ENCODE data around the gene TPCN2.

TPCN2 gene

GRCh38 chr11:69037074-69037473 lies 11.7 kb upstream of the TPCN2 start:
- no peak for DNase-seq (ENCODE audit: low spot score)
- FAIRE-seq = no peak

DNA sequence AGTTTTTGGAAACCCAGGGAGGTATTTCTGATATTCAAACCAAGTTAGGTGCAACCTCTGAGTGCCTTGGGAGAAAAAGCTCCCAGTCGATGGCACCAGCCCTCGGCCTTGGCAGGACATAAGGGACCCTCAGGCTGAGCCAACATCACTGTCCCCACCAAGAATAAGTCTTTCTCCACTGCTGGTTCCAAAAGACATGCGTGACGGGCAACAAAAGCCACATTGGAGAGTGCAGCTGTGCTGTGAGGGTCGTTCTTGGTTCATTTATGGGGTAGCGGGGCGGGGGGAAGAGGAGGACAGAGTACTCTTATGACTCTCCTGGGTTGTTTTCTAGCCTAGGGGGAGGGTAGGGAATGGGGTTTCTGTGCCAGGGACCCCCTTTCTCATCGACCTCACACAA lies 11.2 kb upstream of the TPCN2 start:
- FAIRE-seq (no peak), DNase-seq (ENCODE audit: low spot score) (no peak)

DNA sequence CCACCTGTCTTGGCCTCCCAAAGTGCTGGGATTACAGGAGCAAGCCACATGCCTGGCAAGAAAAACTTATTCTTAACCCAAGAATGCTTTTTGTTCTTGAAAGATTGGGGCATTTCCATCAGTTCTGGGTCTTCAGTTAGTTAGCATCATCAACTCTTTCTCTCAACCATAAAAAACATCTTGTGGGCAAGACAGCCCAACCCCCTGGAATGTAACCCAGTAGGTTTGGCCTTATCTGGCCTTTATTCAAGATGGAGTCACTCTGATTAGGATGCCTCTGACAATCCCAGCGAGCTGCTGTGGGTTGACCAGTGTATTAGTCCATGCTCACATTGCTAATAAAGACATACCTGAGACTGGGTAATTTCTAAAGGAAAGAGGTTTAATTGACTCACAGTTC lies 9.2 kb upstream of the TPCN2 start:
- FAIRE-seq (no peak), DNase-seq (ENCODE audit: low spot score) (no peak)

DNA sequence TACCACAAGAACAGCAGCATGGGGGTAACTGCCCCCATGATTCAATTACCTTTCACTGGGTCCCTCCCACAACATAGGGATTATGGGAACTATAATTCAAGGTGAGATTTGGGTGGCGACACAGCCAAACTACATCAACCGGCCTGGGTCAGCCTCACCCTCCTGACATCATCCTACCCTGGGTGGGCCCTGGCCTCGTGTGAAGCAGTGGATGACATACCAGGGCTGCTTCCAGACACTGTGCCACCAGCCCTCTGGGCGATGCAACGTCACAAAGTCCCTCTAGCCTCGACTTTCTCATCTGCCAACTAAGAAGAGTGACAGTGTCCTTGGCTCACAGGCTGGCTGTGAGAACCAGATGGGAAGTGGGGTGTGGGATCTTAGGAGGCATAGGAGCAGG lies 8.7 kb upstream of the TPCN2 start:
- DNase-seq (ENCODE audit: low spot score) (no peak), FAIRE-seq (no peak)

GRCh38 chr11:69040581-69041260 lies 8.0 kb upstream of the TPCN2 start:
- FAIRE-seq (no peak), DNase-seq (ENCODE audit: low spot score) (no peak)

GRCh38 chr11:69041516-69041915 lies 7.2 kb upstream of the TPCN2 start:
- no peak for DNase-seq (ENCODE audit: low spot score)

GRCh38 chr11:69044111-69045013 lies 4.4 kb upstream of the TPCN2 start:
- peak; percentile 40 for FAIRE-seq
- DNase-seq (ENCODE audit: low spot score) = peak; percentile 72

More at GRCh38 chr11:69041516-69041915, 7.2 kb upstream of the TPCN2 start:
- FAIRE-seq = no peak

DNA sequence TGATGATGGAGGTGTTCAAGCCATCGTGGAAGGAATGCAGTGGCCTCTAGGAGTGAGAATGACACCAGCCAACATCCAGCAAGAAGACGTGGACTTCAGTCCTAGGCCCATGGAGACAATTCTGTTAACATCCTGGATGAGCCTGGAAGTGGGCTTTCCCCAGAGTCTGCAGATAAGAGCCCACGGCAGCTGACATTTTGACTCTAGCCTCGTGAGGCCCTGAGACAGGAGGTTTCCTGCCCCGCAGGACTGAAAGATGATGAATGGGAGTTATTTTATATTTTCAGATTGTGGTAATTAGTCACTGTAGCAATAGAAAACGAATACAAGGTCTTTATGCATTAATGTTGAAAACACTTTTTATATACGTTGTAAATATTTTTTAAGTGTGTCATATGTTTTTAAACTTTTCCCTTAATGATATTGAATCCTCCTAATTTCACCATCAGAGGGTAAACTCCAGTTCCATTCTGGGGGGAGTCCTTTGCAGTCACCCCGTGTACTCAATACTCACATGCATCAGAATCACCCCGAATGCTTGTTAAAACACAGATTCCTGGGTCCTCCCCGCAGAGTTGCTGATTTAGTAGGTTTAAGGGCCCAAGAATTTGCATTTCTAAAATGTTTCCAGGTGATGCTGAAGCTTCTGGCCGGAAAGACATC lies 570 bp upstream of the TPCN2 start:
- no peak for DNase-seq (ENCODE audit: low spot score)

DNA sequence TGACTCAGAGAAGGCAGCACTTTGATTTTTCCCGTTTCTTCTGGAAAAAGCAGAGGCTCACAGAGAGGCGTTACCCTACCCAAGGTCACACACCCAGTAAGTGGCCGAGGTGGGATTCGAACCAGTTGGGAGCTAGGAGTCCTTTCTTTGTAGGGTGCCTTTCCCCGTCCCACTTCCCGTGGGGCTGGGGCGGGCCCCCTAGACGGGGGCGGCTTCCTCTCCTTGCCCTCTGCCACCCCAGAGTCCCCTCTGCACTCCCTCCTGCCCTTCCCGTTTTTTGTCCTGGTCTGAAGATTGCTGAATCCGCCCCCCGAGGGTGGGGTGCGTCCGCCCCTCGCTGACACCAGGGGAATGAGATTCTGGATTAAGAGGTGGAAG lies 747 bp downstream of the TPCN2 start:
- FAIRE-seq (no peak), DNase-seq (ENCODE audit: low spot score) (no peak)

More for the DNA sequence above, 570 bp upstream of the TPCN2 start:
- FAIRE-seq = no peak

DNA sequence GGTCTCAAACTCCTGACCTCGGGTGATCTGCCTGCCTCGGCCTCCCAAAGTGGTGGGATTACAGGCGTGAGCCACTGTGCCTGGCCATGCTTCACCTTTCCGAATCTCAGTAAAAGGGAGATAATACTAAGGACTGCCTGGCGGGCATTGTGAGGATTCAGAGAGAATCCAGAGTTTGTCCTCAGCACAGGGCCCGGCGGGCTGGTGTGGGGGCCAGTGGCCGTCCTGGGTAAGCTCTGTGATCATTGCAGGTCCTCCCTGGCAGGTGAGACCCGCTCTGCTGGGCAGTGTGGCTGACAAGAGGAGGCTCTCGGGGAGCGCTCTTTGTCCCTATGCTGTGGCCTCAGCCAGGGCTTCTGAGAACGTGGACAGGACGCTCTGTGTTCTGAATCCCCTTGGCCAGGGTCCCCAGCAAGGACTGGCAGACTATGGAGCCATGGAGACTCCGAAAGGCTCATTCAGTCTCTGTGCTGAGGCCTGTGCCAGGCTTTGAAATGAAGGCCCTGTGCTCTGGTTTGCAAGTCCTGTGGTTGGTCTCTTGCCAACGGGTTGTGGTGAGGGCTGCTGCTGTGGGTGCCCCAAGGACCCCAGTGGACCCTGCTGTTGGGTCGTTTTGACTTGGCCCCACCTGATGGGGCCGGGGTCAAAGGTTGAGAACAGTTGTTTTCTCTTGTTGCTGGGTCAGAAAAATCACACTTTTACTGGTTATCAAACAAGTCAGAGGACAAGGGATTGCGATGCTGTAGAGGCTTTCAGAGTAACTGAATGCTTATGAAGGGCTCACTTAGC lies 2.1 kb downstream of the TPCN2 start:
- DNase-seq (ENCODE audit: low spot score) (no peak), FAIRE-seq (no peak)

DNA sequence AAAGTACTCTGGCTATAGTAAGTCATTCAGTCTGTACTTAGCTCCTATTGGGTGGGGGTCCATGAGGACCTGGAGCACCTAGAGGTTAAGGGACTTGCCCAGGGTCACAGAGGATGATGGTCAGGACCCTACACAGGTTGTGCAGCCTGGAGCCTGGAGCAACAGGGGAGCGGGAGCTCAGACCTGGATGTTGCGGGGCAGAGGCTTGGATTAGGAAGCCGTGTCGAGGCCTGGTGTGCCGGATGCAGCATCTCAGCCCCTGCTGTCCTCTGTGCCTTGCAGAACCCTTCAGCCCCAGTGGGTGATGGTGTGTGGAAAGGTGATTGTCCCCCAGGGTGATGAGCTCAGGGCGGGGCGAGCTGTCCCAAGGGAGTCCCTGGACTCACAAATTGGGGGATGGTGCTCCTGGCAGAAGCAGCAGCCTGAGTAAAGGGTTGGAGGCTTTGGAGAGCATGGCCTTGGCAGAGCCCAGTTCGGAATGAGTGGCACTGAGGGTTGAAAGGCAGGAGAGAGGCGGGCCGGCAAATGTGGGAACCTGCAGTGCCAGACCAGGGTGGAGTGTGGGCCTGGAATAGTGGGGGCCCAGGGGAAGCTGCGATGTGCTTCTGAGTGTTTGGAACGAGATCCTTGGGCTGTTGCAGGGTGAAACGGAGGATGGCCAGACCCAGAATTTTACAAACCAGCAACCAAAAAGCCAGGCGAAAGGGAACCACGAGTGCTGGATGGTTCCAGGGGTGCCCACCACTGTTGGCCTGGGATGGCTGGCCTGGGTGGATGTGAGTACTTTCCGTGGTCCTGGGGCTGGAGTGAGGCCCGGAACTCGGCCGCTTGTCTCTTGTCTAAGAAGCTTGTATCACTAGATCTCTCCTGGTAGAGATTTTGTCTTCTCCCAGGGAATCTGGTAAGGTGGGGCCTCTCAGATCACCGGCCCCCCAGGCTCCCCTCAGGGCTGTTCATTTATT lies 2.9 kb downstream of the TPCN2 start:
- FAIRE-seq (no peak), DNase-seq (ENCODE audit: low spot score) (no peak)

DNA sequence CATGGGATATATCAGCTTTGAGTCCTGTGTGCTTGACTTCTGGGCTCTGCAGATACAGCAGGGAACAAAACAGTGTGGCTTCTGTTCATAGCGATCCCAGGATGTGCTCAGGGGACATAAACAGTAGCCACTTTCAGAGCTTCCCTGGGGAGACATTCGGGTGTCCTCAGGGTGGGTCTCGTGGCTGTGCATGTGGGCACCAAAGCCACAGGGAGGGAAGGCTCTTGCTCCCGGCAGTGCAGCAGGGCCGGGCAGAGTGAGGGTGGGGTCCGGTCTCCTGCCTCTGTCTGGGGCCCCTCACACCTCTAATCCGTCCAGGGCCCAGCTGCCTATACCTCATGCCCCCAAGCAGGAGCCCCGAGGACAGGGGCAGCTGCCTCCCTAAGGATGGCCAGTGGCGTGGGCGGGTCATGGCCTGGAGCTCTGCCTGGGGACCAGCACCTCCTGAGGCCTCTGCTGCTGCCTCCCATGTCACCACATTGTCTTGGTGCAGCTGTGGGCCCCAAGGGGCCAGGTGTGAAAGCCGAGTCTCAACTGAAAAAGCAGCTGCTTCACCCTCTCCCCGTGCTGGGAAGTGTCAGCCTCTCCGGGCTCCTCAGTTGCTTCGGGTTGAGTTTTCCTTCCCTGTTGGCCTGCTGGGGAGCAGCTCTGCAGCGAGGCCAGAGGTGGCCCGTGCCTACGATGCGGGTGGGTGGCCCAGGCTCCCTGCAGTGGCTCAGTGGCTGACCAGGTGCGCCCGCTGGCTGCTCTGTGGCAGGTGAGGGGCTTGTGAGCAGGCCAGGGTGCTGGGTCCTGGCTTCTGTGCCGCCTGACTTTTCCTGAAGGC lies 3.8 kb downstream of the TPCN2 start:
- FAIRE-seq (no peak), DNase-seq (ENCODE audit: low spot score) (no peak)

- FAIRE-seq (no peak), DNase-seq (ENCODE audit: low spot score) (no peak)
Observed at GRCh38 chr11:69053169-69053477, 4.4 kb downstream of the TPCN2 start.

- no peak for FAIRE-seq
- DNase-seq (ENCODE audit: low spot score) = no peak
Observed at GRCh38 chr11:69053546-69054396, 5.0 kb downstream of the TPCN2 start.

DNA sequence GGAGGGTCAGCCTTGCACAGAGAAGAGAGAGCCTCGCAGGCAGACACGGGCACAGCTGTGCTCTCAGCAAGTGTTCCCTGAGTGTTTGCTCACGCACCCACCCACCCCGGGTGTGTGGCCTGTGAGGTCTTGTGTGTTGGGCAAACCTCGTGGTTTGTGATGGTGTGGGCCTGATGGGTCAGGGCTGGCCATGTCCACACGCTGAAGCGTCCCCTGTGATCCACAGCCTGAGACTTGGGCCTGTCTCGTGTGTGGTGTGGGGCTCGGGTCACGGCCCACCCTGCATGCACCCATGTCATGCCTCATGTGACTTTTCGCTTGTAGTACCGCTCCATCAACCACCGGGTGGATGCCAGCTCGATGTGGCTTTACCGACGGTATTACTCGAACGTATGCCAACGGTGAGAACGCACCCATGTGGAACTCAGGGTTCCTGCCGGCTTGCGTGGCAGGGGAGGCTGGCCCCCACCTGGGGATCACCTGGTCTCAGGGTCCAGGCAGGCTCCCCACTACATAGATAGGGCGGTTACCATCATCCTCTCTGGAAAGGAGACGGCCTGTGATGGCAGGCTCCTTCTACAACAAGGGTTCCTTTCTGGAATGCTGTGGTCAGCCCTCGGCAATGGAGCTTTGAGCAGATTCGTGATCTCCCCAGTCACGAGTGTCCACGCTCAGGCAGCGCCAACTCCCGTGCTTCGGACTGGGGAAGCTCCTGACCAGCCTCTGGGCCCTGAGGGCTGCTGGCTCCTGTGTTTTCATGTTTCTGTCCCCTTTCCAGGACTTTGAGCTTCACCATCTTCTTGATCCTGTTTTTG lies 5.9 kb downstream of the TPCN2 start:
- FAIRE-seq = no peak

DNA sequence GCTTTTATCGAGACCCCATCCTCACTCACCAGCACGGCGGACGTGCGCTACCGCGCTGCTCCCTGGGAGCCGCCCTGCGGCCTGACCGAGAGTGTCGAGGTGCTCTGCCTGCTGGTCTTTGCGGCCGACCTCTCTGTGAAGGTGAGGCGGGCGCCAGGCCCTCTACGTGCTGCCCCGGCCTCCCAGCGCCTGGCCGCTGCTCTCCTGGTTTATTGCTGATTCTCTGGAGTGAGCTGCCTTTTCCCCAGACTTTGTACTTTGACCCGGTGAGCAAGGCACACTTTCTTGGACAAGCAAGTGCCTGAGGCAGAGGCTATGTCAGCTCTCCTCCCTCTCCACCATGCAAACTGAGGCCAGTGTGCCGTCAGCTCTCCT lies 6.5 kb downstream of the TPCN2 start:
- FAIRE-seq = no peak

More for the DNA sequence above, 5.9 kb downstream of the TPCN2 start:
- no peak for DNase-seq (ENCODE audit: low spot score)

GRCh38 chr11:69055598-69056516 lies 7.1 kb downstream of the TPCN2 start:
- DNase-seq (ENCODE audit: low spot score) (no peak), FAIRE-seq (no peak)

More for the DNA sequence above, 6.5 kb downstream of the TPCN2 start:
- no peak for DNase-seq (ENCODE audit: low spot score)

All from urothelium cell line (cell line).